AG08395 (cell line): Measurements from ENCODE around the gene MPP1.

ENCODE experiments used
- DNase-seq: peaks from one replicate; pipeline ENCODE4 v3.0.0; 2012; ENCODE audit warnings: mixed read lengths, low spot score

The MPP1 gene

GRCh38 chrX:154812341-154813101, 7.2 kb upstream of the MPP1 start:
- no peak for DNase-seq

- DNase-seq = no peak
These were observed 4.8 kb upstream of the MPP1 start for GRCh38 chrX:154809939-154810665.

GRCh38 chrX:154806837-154807501, 1.7 kb upstream of the MPP1 start:
- DNase-seq = no peak

GRCh38 chrX:154805696-154806091, 409 bp upstream of the MPP1 start:
- peak; percentile 20 for DNase-seq

GRCh38 chrX:154804261-154804956, 876 bp downstream of the MPP1 start:
- no peak for DNase-seq

- DNase-seq = no peak
These were observed 2.3 kb downstream of the MPP1 start for GRCh38 chrX:154802947-154803346.

- no peak for DNase-seq
These were observed 4.6 kb downstream of the MPP1 start for GRCh38 chrX:154800478-154801210.

- DNase-seq = no peak
These were observed 5.5 kb downstream of the MPP1 start for GRCh38 chrX:154799556-154800348.

- no peak for DNase-seq
These were observed 8.3 kb downstream of the MPP1 start for GRCh38 chrX:154797006-154797405.

GRCh38 chrX:154795016-154795415, 10.3 kb downstream of the MPP1 start:
- no peak for DNase-seq

GRCh38 chrX:154793084-154793795, 12.0 kb downstream of the MPP1 start:
- no peak for DNase-seq

GRCh38 chrX:154791939-154792338, 13.3 kb downstream of the MPP1 start:
- DNase-seq = no peak

- DNase-seq = no peak
These were observed 13.8 kb downstream of the MPP1 start for GRCh38 chrX:154791467-154791866.

GRCh38 chrX:154785716-154786115, 19.6 kb downstream of the MPP1 start:
- no peak for DNase-seq

GRCh38 chrX:154784149-154784995, 20.9 kb downstream of the MPP1 start:
- no peak for DNase-seq

GRCh38 chrX:154780968-154781367, 24.3 kb downstream of the MPP1 start:
- no peak for DNase-seq

GRCh38 chrX:154779261-154779660, 26.0 kb downstream of the MPP1 start:
- DNase-seq = peak; percentile 52

GRCh38 chrX:154776753-154777152, 28.5 kb downstream of the MPP1 start:
- no peak for DNase-seq
